Hepatocyte (in vitro differentiated cells): ENCODE data around the gene SCAF4. TPM values are rescaled to one million over a fixed set of nuclear protein-coding genes. Genes with fewer than 3 reads are reported as not detected.

Experiments used
- DNase-seq: peaks from one replicate; pipeline ENCODE4 v3.0.0-alpha.2; 2016; ENCODE audit warnings: low spot score
- H2AFZ ChIP-seq: fragments of 200-600 bp; sonication (generic); 2 replicates; pipeline ENCODE4 v1.6.0; 2016; ENCODE audit warnings: antibody characterized with exemption, mild to moderate bottlenecking
- H3K27ac ChIP-seq: fragments of 200-600 bp; sonication (generic); 2 replicates; pipeline ENCODE4 v1.5.1; 2016; ENCODE audit warnings: mild to moderate bottlenecking
- H3K27me3 ChIP-seq: fragments of 200-600 bp; sonication (generic); 2 replicates; pipeline ENCODE4 v1.6.1; 2016
- H3K36me3 ChIP-seq: fragments of 200-600 bp; sonication (generic); replicated peaks from 2 replicates; pipeline ENCODE4 v1.5.1; 2016; ENCODE audit warnings: low read depth; ENCODE audit not compliant: insufficient read depth
- H3K4me1 ChIP-seq: fragments of 200-600 bp; sonication (generic); 2 replicates; pipeline ENCODE4 v1.5.1; 2016; ENCODE audit warnings: mild to moderate bottlenecking, moderate library complexity; ENCODE audit not compliant: insufficient read depth
- H3K4me2 ChIP-seq: fragments of 200-600 bp; sonication (generic); 2 replicates; pipeline ENCODE4 v1.6.0; 2016
- H3K4me3 ChIP-seq: fragments of 200-600 bp; sonication (generic); 2 replicates; pipeline ENCODE4 v1.5.1; 2016; ENCODE audit warnings: mild to moderate bottlenecking
- H3K79me2 ChIP-seq: fragments of 200-600 bp; sonication (generic); 2 replicates; pipeline ENCODE4 v1.6.0; 2017; ENCODE audit warnings: mild to moderate bottlenecking
- H3K9me2 ChIP-seq: fragments of 200-600 bp; sonication (generic); replicated peaks from 2 replicates; pipeline ENCODE4 v1.6.0; 2017; ENCODE audit warnings: mild to moderate bottlenecking; ENCODE audit not compliant: insufficient read depth
- H3K9me3 ChIP-seq: fragments of 200-600 bp; sonication (generic); 2 replicates; pipeline ENCODE4 v1.5.1; 2016; ENCODE audit warnings: low read depth, mild to moderate bottlenecking
- H4K20me1 ChIP-seq: fragments of 200-600 bp; sonication (generic); 2 replicates; pipeline ENCODE4 v1.6.0; 2016; ENCODE audit warnings: mild to moderate bottlenecking; ENCODE audit not compliant: insufficient read depth, poor library complexity, severe bottlenecking
- CTCF ChIP-seq: fragments of 200-600 bp; sonication (generic); IDR thresholded peaks from 2 replicates; pipeline ENCODE4 v1.5.1; 2016; ENCODE audit warnings: antibody characterized with exemption, mild to moderate bottlenecking; ENCODE audit not compliant: poor library complexity
- EZH2 ChIP-seq: fragments of 200-600 bp; sonication (generic); IDR thresholded peaks from 2 replicates; pipeline ENCODE4 v1.6.1; 2016; ENCODE audit warnings: antibody characterized with exemption, mild to moderate bottlenecking, borderline replicate concordance
- EZH2phosphoT487 ChIP-seq: fragments of 200-600 bp; sonication (generic); IDR thresholded peaks from one replicate; pipeline ENCODE4 v1.6.1; 2018; ENCODE audit warnings: antibody characterized with exemption, mild to moderate bottlenecking, low read depth, moderate library complexity; ENCODE audit not compliant: unreplicated experiment, severe bottlenecking
- WGBS: methylation state at CpG from one replicate; pipeline ENCODE4 v1.1.6; 2016; ENCODE audit warnings: low lambda C conversion rate; ENCODE audit errors: missing lambda C conversion rate; 5-methylcytosine and 5-hydroxymethylcytosine counted together
- polyA plus RNA-seq: library from polyadenylated mRNA; unstranded; fragments of >200 nt; fragmentation: Nextera tagmentation; extraction: Ambion mirVana; gene quantifications from 2 replicates; pipeline ENCODE4 v1.2.1, GENCODE V29; 2016
- total RNA-seq: library from RNA; depleted of rRNA; stranded (reverse); fragments of >200 nt; gene quantifications from 2 replicates; pipeline ENCODE4 v1.2.3, GENCODE V29; 2014

Gene SCAF4
- total and polyA plus RNA-seq, 2 experiments from 2014 or later: 18.7 to 33.1 TPM

- Histone ChIP-seq H4K20me1 (no peaks in the 10 kb centered on the region), H3K79me2 (no peaks in the 10 kb centered on the region), H3K36me3 (no peaks in the 10 kb centered on the region), H3K27ac (no peak overlapping the region), H2AFZ (no peak overlapping the region), H3K4me1 (no peaks in the 10 kb centered on the region), H3K27me3 (no peaks in the 10 kb centered on the region), H3K4me2 (no peak overlapping the region), H3K9me2 (no peaks in the 10 kb centered on the region), H3K9me3 (no peaks in the 10 kb centered on the region), H3K4me3 (no peak overlapping the region)
- TF ChIP-seq CTCF (no peak), EZH2phosphoT487 (no peak), EZH2 (no peak)
- 66% methylated on average over 3 of the region's 3 CpGs for WGBS
- no peak for DNase-seq
Measured at GRCh38 chr21:31752967-31753366, 21.0 kb upstream of the SCAF4 start.

- Histone ChIP-seq H3K9me3 (no peaks in the 10 kb centered on the region), H4K20me1 (no peaks in the 10 kb centered on the region), H3K27ac (no peak overlapping the region), H3K9me2 (no peaks in the 10 kb centered on the region), H3K79me2 (no peaks in the 10 kb centered on the region), H3K4me3 (no peak overlapping the region), H3K36me3 (no peaks in the 10 kb centered on the region), H3K27me3 (no peaks in the 10 kb centered on the region), H2AFZ (no peak overlapping the region), H3K4me2 (no peak overlapping the region), H3K4me1 (no peaks in the 10 kb centered on the region)
- no peak for DNase-seq
- TF ChIP-seq CTCF (no peak), EZH2 (no peak), EZH2phosphoT487 (no peak)
- WGBS: 84% methylated on average over 4 of the region's 4 CpGs
Measured at GRCh38 chr21:31752352-31752751, 20.4 kb upstream of the SCAF4 start.

GRCh38 chr21:31750843-31751242, 18.9 kb upstream of the SCAF4 start:
- no peak for DNase-seq
- Histone ChIP-seq H3K36me3 (no peaks in the 10 kb centered on the region), H3K4me1 (no peaks in the 10 kb centered on the region), H3K9me3 (no peaks in the 10 kb centered on the region), H2AFZ (no peak overlapping the region), H3K79me2 (no peaks in the 10 kb centered on the region), H3K4me3 (no peak overlapping the region), H3K27ac (no peak overlapping the region), H3K4me2 (no peak overlapping the region), H4K20me1 (no peaks in the 10 kb centered on the region), H3K27me3 (no peaks in the 10 kb centered on the region), H3K9me2 (no peaks in the 10 kb centered on the region)
- TF ChIP-seq EZH2phosphoT487 (no peak), CTCF (no peak)

- H3K4me1 ChIP-seq: no peaks in the 10 kb centered on the region
Measured at GRCh38 chr21:31744182-31744800, 12.4 kb upstream of the SCAF4 start.

More at GRCh38 chr21:31744182-31744800, 12.4 kb upstream of the SCAF4 start:
- H3K36me3 ChIP-seq: no peaks in the 10 kb centered on the region
- WGBS: 93% methylated on average over 5 of the region's 5 CpGs
- H3K27me3 ChIP-seq: no peaks in the 10 kb centered on the region
- H3K4me3 ChIP-seq: no peak overlapping the region
- no peaks in the 10 kb centered on the region for H3K79me2 ChIP-seq
- no peaks in the 10 kb centered on the region for H3K9me3 ChIP-seq
- H3K27ac ChIP-seq: no peak overlapping the region
- H2AFZ ChIP-seq: no peak overlapping the region
- H4K20me1 ChIP-seq: no peaks in the 10 kb centered on the region
- no peaks in the 10 kb centered on the region for H3K9me2 ChIP-seq
- TF ChIP-seq EZH2 (no peak), CTCF (no peak), EZH2phosphoT487 (no peak)
- no peak overlapping the region for H3K4me2 ChIP-seq
- no peak for DNase-seq
